Thoracic aorta (tissue), 2 donors: ENCODE measurements around the gene ERVMER34-1. TPM values are rescaled to one million over a fixed set of nuclear protein-coding genes. Genes with fewer than 3 reads are reported as not detected.

Experiments
- ATAC-seq: fragments of 150-250 bp; one replicate; pipeline ENCODE4 v1.8.0; 2017; ENCODE audit warnings: low read depth; ENCODE audit not compliant: insufficient number of reproducible peaks, low FRiP score
- DNase-seq: peaks from one replicate; pipeline ENCODE4 v3.0.0-alpha.2; 2020; ENCODE audit warnings: low spot score
- H3K27ac ChIP-seq, 2 donors: fragments of 200-600 bp; sonication (generic); 1 replicate in 1 of 2; 2 replicates in 1 of 2; pipeline ENCODE4 v1.5.1; 2016; ENCODE audit warnings: mild to moderate bottlenecking in 2 of 2, moderate library complexity in 2 of 2
- H3K27me3 ChIP-seq: fragments of 200-600 bp; sonication (generic); replicated peaks from 2 replicates; pipeline ENCODE4 v1.6.0; 2016; ENCODE audit warnings: mild to moderate bottlenecking; ENCODE audit not compliant: insufficient read depth
- H3K36me3 ChIP-seq: fragments of 200-600 bp; sonication (generic); one replicate; pipeline ENCODE4 v1.5.1; 2016
- H3K4me1 ChIP-seq, 2 donors: fragments of 200-600 bp; sonication (generic); 1 replicate in 1 of 2; 2 replicates in 1 of 2; pipeline versions ENCODE4 v1.5.1 to v1.6.0; 2016; ENCODE audit warnings: low read depth in 2 of 2, mild to moderate bottlenecking in 1 of 2; ENCODE audit not compliant: control insufficient read depth in 1 of 2
- H3K4me3 ChIP-seq: fragments of 200-600 bp; sonication (generic); 2 replicates; pipeline ENCODE4 v1.5.1; 2016; ENCODE audit warnings: mild to moderate bottlenecking
- H3K9me3 ChIP-seq: fragments of 200-600 bp; sonication (generic); 2 replicates; pipeline ENCODE4 v1.5.1; 2016
- CTCF ChIP-seq: fragments of 200-600 bp; sonication (generic); IDR thresholded peaks from one replicate; pipeline ENCODE4 v1.5.1; 2019; ENCODE audit warnings: antibody characterized with exemption
- total RNA-seq, 2 donors: library from RNA; depleted of rRNA; stranded (reverse); fragments of >200 nt; gene quantifications; one replicate each; pipeline versions ENCODE4 v1.1.0 to v1.2.3, GENCODE V29; 2016

ERVMER34-1 gene
- total RNA-seq, 2 donors from 2014 or later, result not detected

GRCh38 chr4:52721968-52722815 lies 29.0 kb downstream of the ERVMER34-1 start:
- H3K4me3 ChIP-seq, result peak overlapping the region; percentile 90
- TF ChIP-seq CTCF, result no peak
- peak; percentile 80 for DNase-seq
- peak; percentile 98 for ATAC-seq
- H3K9me3 ChIP-seq, result no peaks in the 10 kb centered on the region
- no peaks in the 10 kb centered on the region for H3K36me3 ChIP-seq
- H3K27me3 ChIP-seq, result no peaks in the 10 kb centered on the region
- peak overlapping the region; percentile 87 to 96 for H3K27ac ChIP-seq
- peaks cover 4 to 6% of the 10 kb centered on the region in 2 donors for H3K4me1 ChIP-seq

GRCh38 chr4:52718123-52718522 lies 33.1 kb downstream of the ERVMER34-1 start:
- no peak overlapping the region for H3K27ac ChIP-seq
- DNase-seq (no peak), ATAC-seq (no peak)
- H3K27me3 ChIP-seq, result no peaks in the 10 kb centered on the region
- peaks cover 15 to 29% of the 10 kb centered on the region in 2 donors for H3K4me1 ChIP-seq
- no peaks in the 10 kb centered on the region for H3K9me3 ChIP-seq
- TF ChIP-seq CTCF, result no peak
- H3K4me3 ChIP-seq, result no peak overlapping the region
- H3K36me3 ChIP-seq, result no peaks in the 10 kb centered on the region

- H3K4me3 ChIP-seq, result no peak overlapping the region
- no peak for TF ChIP-seq CTCF
- H3K27me3 ChIP-seq, result no peaks in the 10 kb centered on the region
- H3K36me3 ChIP-seq, result no peaks in the 10 kb centered on the region
- no peak overlapping the region for H3K27ac ChIP-seq
- H3K4me1 ChIP-seq, result peaks cover 14 to 26% of the 10 kb centered on the region in 2 donors
- DNase-seq (no peak), ATAC-seq (no peak)
- no peaks in the 10 kb centered on the region for H3K9me3 ChIP-seq
Observed at GRCh38 chr4:52716364-52717151, 34.7 kb downstream of the ERVMER34-1 start.

- H3K27ac ChIP-seq, result no peak overlapping the region
- no peak for ATAC-seq
- no peaks in the 10 kb centered on the region for H3K9me3 ChIP-seq
- peaks cover 12 to 26% of the 10 kb centered on the region in 2 donors for H3K4me1 ChIP-seq
- TF ChIP-seq CTCF, result no peak
- no peaks in the 10 kb centered on the region for H3K27me3 ChIP-seq
- no peak for DNase-seq
- no peaks in the 10 kb centered on the region for H3K36me3 ChIP-seq
- H3K4me3 ChIP-seq, result no peak overlapping the region
Observed at GRCh38 chr4:52715914-52716313, 35.3 kb downstream of the ERVMER34-1 start.

GRCh38 chr4:52715255-52715897 lies 35.8 kb downstream of the ERVMER34-1 start:
- H3K4me1 ChIP-seq, result peaks cover 12 to 26% of the 10 kb centered on the region in 2 donors
- DNase-seq (no peak), ATAC-seq (no peak)
- H3K27me3 ChIP-seq, result no peaks in the 10 kb centered on the region
- no peak overlapping the region for H3K4me3 ChIP-seq
- no peaks in the 10 kb centered on the region for H3K36me3 ChIP-seq
- H3K9me3 ChIP-seq, result no peaks in the 10 kb centered on the region
- TF ChIP-seq CTCF, result no peak
- no peak overlapping the region for H3K27ac ChIP-seq
